PFSK-1 (cell line): ENCODE measurements around the gene MEG3.

Experiments used
- FOXP2 ChIP-seq: optimal IDR thresholded peaks from 2 replicates; pipeline ENCODE3; 2011; ENCODE audit warnings: borderline replicate concordance, control low read depth, inconsistent platforms; ENCODE audit not compliant: insufficient read depth; ENCODE audit errors: extremely low read length, extremely low read depth
- POLR2AphosphoS5 ChIP-seq: IDR thresholded peaks from 2 replicates; pipeline ENCODE4 v1.6.1; 2012; ENCODE audit warnings: low read depth, mild to moderate bottlenecking, control low read depth, low read length, moderate library complexity
- SIN3A ChIP-seq: IDR thresholded peaks from 2 replicates; pipeline ENCODE4 v1.6.1; 2012; ENCODE audit warnings: mild to moderate bottlenecking, low read length, moderate library complexity, borderline replicate concordance; ENCODE audit not compliant: insufficient read depth
- TAF1 ChIP-seq: IDR thresholded peaks from 2 replicates; pipeline ENCODE4 v1.6.1; 2012; ENCODE audit warnings: low read length, control low read depth, borderline replicate concordance; ENCODE audit not compliant: insufficient read depth
- TF ChIP-seq, protein P1 (sequence below), 2 experiments: IDR thresholded peaks; 2 replicates each; pipeline versions ENCODE4 v1.6.1 to v1.8.0; 2011 to 2012; ENCODE audit warnings: low read depth in 2 of 2, low read length in 2 of 2, control low read depth in 1 of 2, inconsistent platforms in 1 of 2, mild to moderate bottlenecking in 1 of 2, moderate library complexity in 1 of 2; ENCODE audit not compliant: insufficient read depth in 1 of 2

Gene MEG3

GRCh38 chr14:100834794-100835547 is 9.1 kb downstream of the MEG3 start:
- no peak for TF ChIP-seq TAF1
- TF ChIP-seq FOXP2: no peak
- TF ChIP-seq POLR2AphosphoS5: no peak
- TF ChIP-seq SIN3A: no peak
- TF ChIP-seq, protein P1, sequence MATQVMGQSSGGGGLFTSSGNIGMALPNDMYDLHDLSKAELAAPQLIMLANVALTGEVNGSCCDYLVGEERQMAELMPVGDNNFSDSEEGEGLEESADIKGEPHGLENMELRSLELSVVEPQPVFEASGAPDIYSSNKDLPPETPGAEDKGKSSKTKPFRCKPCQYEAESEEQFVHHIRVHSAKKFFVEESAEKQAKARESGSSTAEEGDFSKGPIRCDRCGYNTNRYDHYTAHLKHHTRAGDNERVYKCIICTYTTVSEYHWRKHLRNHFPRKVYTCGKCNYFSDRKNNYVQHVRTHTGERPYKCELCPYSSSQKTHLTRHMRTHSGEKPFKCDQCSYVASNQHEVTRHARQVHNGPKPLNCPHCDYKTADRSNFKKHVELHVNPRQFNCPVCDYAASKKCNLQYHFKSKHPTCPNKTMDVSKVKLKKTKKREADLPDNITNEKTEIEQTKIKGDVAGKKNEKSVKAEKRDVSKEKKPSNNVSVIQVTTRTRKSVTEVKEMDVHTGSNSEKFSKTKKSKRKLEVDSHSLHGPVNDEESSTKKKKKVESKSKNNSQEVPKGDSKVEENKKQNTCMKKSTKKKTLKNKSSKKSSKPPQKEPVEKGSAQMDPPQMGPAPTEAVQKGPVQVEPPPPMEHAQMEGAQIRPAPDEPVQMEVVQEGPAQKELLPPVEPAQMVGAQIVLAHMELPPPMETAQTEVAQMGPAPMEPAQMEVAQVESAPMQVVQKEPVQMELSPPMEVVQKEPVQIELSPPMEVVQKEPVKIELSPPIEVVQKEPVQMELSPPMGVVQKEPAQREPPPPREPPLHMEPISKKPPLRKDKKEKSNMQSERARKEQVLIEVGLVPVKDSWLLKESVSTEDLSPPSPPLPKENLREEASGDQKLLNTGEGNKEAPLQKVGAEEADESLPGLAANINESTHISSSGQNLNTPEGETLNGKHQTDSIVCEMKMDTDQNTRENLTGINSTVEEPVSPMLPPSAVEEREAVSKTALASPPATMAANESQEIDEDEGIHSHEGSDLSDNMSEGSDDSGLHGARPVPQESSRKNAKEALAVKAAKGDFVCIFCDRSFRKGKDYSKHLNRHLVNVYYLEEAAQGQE (IDR thresholded peaks at IDR 0.05; ENCODE audit: insufficient read depth in 1 of 2, low read depth in 2 of 2, low read length in 2 of 2): no peak

GRCh38 chr14:100835548-100836310 is 9.8 kb downstream of the MEG3 start:
- no peak for TF ChIP-seq POLR2AphosphoS5
- TF ChIP-seq TAF1: no peak
- no peak for TF ChIP-seq FOXP2
- TF ChIP-seq, protein P1 (IDR thresholded peaks at IDR 0.05; ENCODE audit: insufficient read depth in 1 of 2, low read depth in 2 of 2, low read length in 2 of 2): no peak
- no peak for TF ChIP-seq SIN3A

- TF ChIP-seq, protein P1 (IDR thresholded peaks at IDR 0.05; ENCODE audit: insufficient read depth in 1 of 2, low read depth in 2 of 2, low read length in 2 of 2): no peak
- TF ChIP-seq FOXP2 (no peak), POLR2AphosphoS5 (no peak), SIN3A (no peak), TAF1 (no peak)
These were observed 10.4 kb downstream of the MEG3 start for GRCh38 chr14:100836311-100836805.

GRCh38 chr14:100836941-100837804 is 11.3 kb downstream of the MEG3 start:
- no peak for TF ChIP-seq TAF1
- TF ChIP-seq, protein P1 (IDR thresholded peaks at IDR 0.05; ENCODE audit: insufficient read depth in 1 of 2, low read depth in 2 of 2, low read length in 2 of 2): no peak
- no peak for TF ChIP-seq FOXP2
- no peak for TF ChIP-seq POLR2AphosphoS5
- no peak for TF ChIP-seq SIN3A
